GM12892 (cell line): ENCODE measurements around the gene RPS6KA1.

Source experiments
- POLR2AphosphoS5 ChIP-seq: IDR thresholded peaks from 2 replicates; pipeline ENCODE4 v1.6.1; 2011; ENCODE audit warnings: low read depth, low read length, control low read depth
- TAF1 ChIP-seq: IDR thresholded peaks from 2 replicates; pipeline ENCODE4 v1.6.1; 2011; ENCODE audit warnings: low read depth, mild to moderate bottlenecking, control low read depth, low read length, borderline replicate concordance

GRCh38 chr1:26580116-26580515, 50.6 kb downstream of the RPS6KA1 start:
- TF ChIP-seq TAF1 = no peak
- TF ChIP-seq POLR2AphosphoS5 = no peak
